Neutrophil (primary cell): ENCODE data around the gene ADAMTSL1.

ENCODE experiments used
- H3K27ac ChIP-seq: fragments of 200-600 bp; sonication (generic); 2 replicates; pipeline ENCODE4 v1.5.1; 2016; ENCODE audit warnings: mild to moderate bottlenecking, moderate library complexity
- H3K27me3 ChIP-seq: fragments of 200-600 bp; sonication (generic); 2 replicates; pipeline ENCODE4 v1.6.0; 2016; ENCODE audit warnings: mild to moderate bottlenecking
- H3K36me3 ChIP-seq: fragments of 200-600 bp; sonication (generic); 2 replicates; pipeline ENCODE4 v1.5.1; 2017
- H3K4me1 ChIP-seq, 2 experiments: fragments of 200-600 bp in 1 of 2; sonication (generic) in 1 of 2; 1 replicate in 1 of 2; 2 replicates in 1 of 2; pipeline versions ENCODE4 v1.5.1 to v1.6.1; 2013 to 2016; ENCODE audit warnings: low read depth in 1 of 2, low read length in 1 of 2, mild to moderate bottlenecking in 1 of 2, moderate library complexity in 1 of 2; ENCODE audit not compliant: control insufficient read depth in 1 of 2, insufficient read depth in 1 of 2
- H3K4me3 ChIP-seq, 2 experiments: fragments of 200-600 bp in 1 of 2; sonication (generic) in 1 of 2; 1 replicate in 1 of 2; 2 replicates in 1 of 2; pipeline ENCODE4 v1.5.1; 2013 to 2016; ENCODE audit warnings: low read depth in 1 of 2, low read length in 1 of 2, mild to moderate bottlenecking in 1 of 2, moderate library complexity in 1 of 2
- H3K9me3 ChIP-seq: fragments of 200-600 bp; sonication (generic); 2 replicates; pipeline ENCODE4 v1.5.1; 2016
- CTCF ChIP-seq: fragments of 200-600 bp; sonication (generic); IDR thresholded peaks from 2 replicates; pipeline ENCODE4 v1.5.1; 2016; ENCODE audit warnings: antibody characterized with exemption

The ADAMTSL1 gene

GRCh38 chr9:18678821-18679590 lies 205.1 kb downstream of the ADAMTSL1 start:
- no peak overlapping the region for H3K4me3 ChIP-seq
- no peaks in the 10 kb centered on the region for H3K27me3 ChIP-seq
- H3K36me3 ChIP-seq: no peaks in the 10 kb centered on the region
- no peaks in the 10 kb centered on the region for H3K4me1 ChIP-seq
- no peaks in the 10 kb centered on the region for H3K9me3 ChIP-seq
- TF ChIP-seq CTCF: no peak
- no peak overlapping the region for H3K27ac ChIP-seq

- Histone ChIP-seq H3K36me3 (no peaks in the 10 kb centered on the region), H3K27me3 (no peaks in the 10 kb centered on the region), H3K27ac (no peak overlapping the region), H3K9me3 (no peaks in the 10 kb centered on the region), H3K4me1 (no peaks in the 10 kb centered on the region), H3K4me3 (no peak overlapping the region)
- no peak for TF ChIP-seq CTCF
These were observed 209.0 kb downstream of the ADAMTSL1 start for GRCh38 chr9:18682907-18683306.

GRCh38 chr9:18683312-18683711 lies 209.4 kb downstream of the ADAMTSL1 start:
- no peaks in the 10 kb centered on the region for H3K4me1 ChIP-seq
- H3K4me3 ChIP-seq: no peak overlapping the region
- no peaks in the 10 kb centered on the region for H3K27me3 ChIP-seq
- no peaks in the 10 kb centered on the region for H3K36me3 ChIP-seq
- no peaks in the 10 kb centered on the region for H3K9me3 ChIP-seq
- H3K27ac ChIP-seq: no peak overlapping the region
- TF ChIP-seq CTCF: no peak

- H3K36me3 ChIP-seq: no peaks in the 10 kb centered on the region
- H3K4me1 ChIP-seq: no peaks in the 10 kb centered on the region
- no peaks in the 10 kb centered on the region for H3K27me3 ChIP-seq
- no peak overlapping the region for H3K4me3 ChIP-seq
- no peak overlapping the region for H3K27ac ChIP-seq
- TF ChIP-seq CTCF: no peak
- H3K9me3 ChIP-seq: no peaks in the 10 kb centered on the region
These were observed 209.9 kb downstream of the ADAMTSL1 start for GRCh38 chr9:18683851-18684250.

- H3K4me3 ChIP-seq: no peak overlapping the region
- H3K9me3 ChIP-seq: no peaks in the 10 kb centered on the region
- no peak overlapping the region for H3K27ac ChIP-seq
- TF ChIP-seq CTCF: no peak
- no peaks in the 10 kb centered on the region for H3K27me3 ChIP-seq
- H3K4me1 ChIP-seq: no peaks in the 10 kb centered on the region
- no peaks in the 10 kb centered on the region for H3K36me3 ChIP-seq
These were observed 210.8 kb downstream of the ADAMTSL1 start for GRCh38 chr9:18684593-18685317.
